Measurements from ENCODE around the gene HS2ST1.

GRCh38 chr1:86991549-86992186 lies 77.2 kb downstream of the HS2ST1 start:
- no peak for TF ChIP-seq GATA3 (IDR thresholded peaks at IDR 0.05; ENCODE audit: low read depth, low read length)
- TF ChIP-seq GATA2 (IDR thresholded peaks at IDR 0.05; ENCODE audit: low read depth, low read length), result no peak
